Body of pancreas (tissue), 4 donors: ENCODE results near the gene LIN9. TPM values are rescaled to one million over a fixed set of nuclear protein-coding genes. Genes with fewer than 3 reads are reported as not detected.
"Not testable (repeated sequence)": the region's sequence is repeated elsewhere in the genome, so short reads cannot be mapped to it uniquely, and the experiment has no call there.

ENCODE experiments used
- ATAC-seq: fragments of 150-250 bp; one replicate; pipeline ENCODE4 v1.9.1; 2016
- DNase-seq, 4 donors: peaks; one replicate each; pipeline ENCODE4 v3.0.0-alpha.2; 2019
- H3K27ac ChIP-seq, 4 donors: fragments of 200-600 bp; sonication (generic); 1 replicate in 3 of 4; 2 replicates in 1 of 4; pipeline versions ENCODE4 v1.5.1 to v1.6.1; 2016 to 2019; ENCODE audit warnings: mild to moderate bottlenecking in 1 of 4, mixed read lengths in 1 of 4, moderate library complexity in 1 of 4
- H3K27me3 ChIP-seq, 2 donors: fragments of 200-600 bp; sonication (generic); one replicate each; pipeline ENCODE4 v1.6.0; 2016; ENCODE audit warnings: mild to moderate bottlenecking in 1 of 2
- H3K36me3 ChIP-seq, 2 donors: fragments of 200-600 bp; sonication (generic); replicated peaks in 1 of 2; 2 replicates each; pipeline ENCODE4 v1.5.1; 2016; ENCODE audit warnings: low read depth in 2 of 2; ENCODE audit not compliant: insufficient read depth in 1 of 2
- H3K4me1 ChIP-seq: fragments of 200-600 bp; sonication (generic); one replicate; pipeline ENCODE4 v1.6.0; 2016
- H3K4me3 ChIP-seq, 2 donors: fragments of 200-600 bp; sonication (generic); 1 replicate in 1 of 2; 2 replicates in 1 of 2; pipeline ENCODE4 v1.5.1; 2016 to 2019
- H3K9me3 ChIP-seq, 3 donors: fragments of 200-600 bp; sonication (generic); 1 replicate in 2 of 3; 2 replicates in 1 of 3; pipeline ENCODE4 v1.5.1; 2016
- POLR2A ChIP-seq, 3 donors: fragments of 450-650 bp; IDR thresholded peaks; one replicate each; pipeline ENCODE4 v1.6.1; 2016; ENCODE audit warnings: antibody characterized with exemption in 3 of 3, mild to moderate bottlenecking in 2 of 3
- WGBS, 2 donors: methylation state at CpG; one replicate each; pipeline ENCODE4 v1.1.5; 2017; 5-methylcytosine and 5-hydroxymethylcytosine counted together
- intact Hi-C: fragments of 100-400 bp; cut with DNase I; formaldehyde crosslinking; loops from one replicate; pipeline ENCODE4 v1.15.1; 2023
- total RNA-seq, 2 donors: library from RNA; depleted of rRNA; stranded (reverse); fragments of >200 nt; gene quantifications; one replicate each; pipeline ENCODE4 v1.1.0, GENCODE V29; 2016
- TF ChIP-seq, protein P1 (sequence below), 7 experiments: fragments of 450-650 bp in 4 of 7; fragments of 200-600 bp in 3 of 7; sonication (generic) in 3 of 7; IDR thresholded peaks; one replicate each; pipeline ENCODE4 v1.5.1; 2016 to 2019; ENCODE audit warnings: antibody characterized with exemption in 7 of 7

LIN9 gene
- total RNA-seq, 2 donors from 2014 or later: 0.52 to 2.3 TPM

DNA sequence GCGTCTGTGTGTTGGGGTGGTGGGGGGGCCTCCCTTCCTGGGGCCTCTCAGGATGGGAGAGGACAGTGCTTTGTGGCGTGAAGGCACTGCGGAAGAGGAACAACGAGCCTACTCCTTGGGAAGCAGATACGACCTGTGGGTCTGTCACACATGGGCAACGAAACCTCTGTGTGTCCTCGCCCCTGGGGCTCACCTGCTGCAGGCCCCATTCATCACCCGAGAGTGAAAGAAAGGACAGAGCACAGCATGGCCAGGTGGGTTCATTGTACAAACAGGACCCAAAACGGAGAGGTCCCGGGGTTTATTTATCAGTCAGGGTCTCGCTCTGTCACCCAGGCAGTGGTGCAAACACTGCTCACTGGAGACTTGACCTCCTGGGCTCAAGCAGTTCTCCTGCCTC, 40.1 kb upstream of the LIN9 start:
- H3K4me1 ChIP-seq: peaks cover 9% of the 10 kb centered on the region
- H3K9me3 ChIP-seq: no peaks in the 10 kb centered on the region
- H3K36me3 ChIP-seq: no peaks in the 10 kb centered on the region
- H3K27me3 ChIP-seq: no peaks in the 10 kb centered on the region
- no peak overlapping the region for H3K27ac ChIP-seq
- WGBS, 2 donors: 81 to 90% methylated on average over 11 of the region's 11 CpGs
- no peak overlapping the region for H3K4me3 ChIP-seq
- DNase-seq (no peak), ATAC-seq (no peak)
- TF ChIP-seq, protein P1, sequence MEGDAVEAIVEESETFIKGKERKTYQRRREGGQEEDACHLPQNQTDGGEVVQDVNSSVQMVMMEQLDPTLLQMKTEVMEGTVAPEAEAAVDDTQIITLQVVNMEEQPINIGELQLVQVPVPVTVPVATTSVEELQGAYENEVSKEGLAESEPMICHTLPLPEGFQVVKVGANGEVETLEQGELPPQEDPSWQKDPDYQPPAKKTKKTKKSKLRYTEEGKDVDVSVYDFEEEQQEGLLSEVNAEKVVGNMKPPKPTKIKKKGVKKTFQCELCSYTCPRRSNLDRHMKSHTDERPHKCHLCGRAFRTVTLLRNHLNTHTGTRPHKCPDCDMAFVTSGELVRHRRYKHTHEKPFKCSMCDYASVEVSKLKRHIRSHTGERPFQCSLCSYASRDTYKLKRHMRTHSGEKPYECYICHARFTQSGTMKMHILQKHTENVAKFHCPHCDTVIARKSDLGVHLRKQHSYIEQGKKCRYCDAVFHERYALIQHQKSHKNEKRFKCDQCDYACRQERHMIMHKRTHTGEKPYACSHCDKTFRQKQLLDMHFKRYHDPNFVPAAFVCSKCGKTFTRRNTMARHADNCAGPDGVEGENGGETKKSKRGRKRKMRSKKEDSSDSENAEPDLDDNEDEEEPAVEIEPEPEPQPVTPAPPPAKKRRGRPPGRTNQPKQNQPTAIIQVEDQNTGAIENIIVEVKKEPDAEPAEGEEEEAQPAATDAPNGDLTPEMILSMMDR (IDR thresholded peaks at IDR 0.05): no peak
- TF ChIP-seq POLR2A (IDR thresholded peaks at IDR 0.05): no peak
- intact Hi-C loops: no loop called here

DNA sequence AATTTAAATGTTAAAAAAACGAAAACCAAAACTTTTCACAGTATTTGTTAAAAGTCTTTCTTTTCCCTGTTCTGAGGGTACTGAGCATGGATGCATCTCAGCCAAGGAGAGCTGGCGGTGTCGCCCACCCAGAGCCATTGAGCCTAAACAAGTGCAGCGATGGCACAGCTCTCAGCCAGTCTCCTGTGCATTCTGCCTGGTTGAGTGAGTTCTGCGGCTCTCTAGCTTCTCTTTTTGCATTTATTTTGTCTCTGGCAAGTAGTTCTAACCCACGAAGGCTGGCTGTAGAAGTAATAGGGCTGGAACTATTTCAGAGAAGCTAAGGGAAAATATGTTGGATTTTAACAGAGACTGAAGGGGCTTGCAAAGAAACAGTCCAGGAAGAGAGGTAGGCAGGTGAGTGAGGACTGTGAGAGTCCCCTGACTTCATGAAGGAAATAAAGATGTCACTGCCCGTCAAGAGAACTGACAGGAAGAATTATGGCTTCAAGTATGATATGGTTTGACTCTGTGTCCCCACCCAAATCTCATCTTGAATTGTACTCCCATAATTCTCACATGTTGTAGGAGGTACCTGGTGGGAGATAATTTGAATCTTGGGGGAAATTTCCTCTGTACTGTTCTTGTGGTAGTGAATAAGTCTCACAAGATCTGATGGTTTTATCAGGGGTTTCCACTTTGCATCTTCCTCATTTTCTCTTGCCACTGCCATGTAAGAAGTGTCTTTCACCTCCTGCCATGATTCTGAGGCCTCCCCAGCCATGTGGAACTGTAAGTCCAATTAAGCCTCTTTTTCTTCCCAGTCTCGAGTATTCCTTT, 35.7 kb upstream of the LIN9 start:
- Histone ChIP-seq H3K36me3 (no peaks in the 10 kb centered on the region), H3K9me3 (no peaks in the 10 kb centered on the region), H3K27ac (no peak overlapping the region), H3K4me3 (no peak overlapping the region), H3K27me3 (no peaks in the 10 kb centered on the region), H3K4me1 (no peaks in the 10 kb centered on the region)
- TF ChIP-seq, protein P1 (IDR thresholded peaks at IDR 0.05): no peak
- TF ChIP-seq POLR2A (IDR thresholded peaks at IDR 0.05): no peak
- 67 to 68% methylated on average over 8 of the region's 8 CpGs for WGBS, 2 donors
- DNase-seq: no peak
- no peak for ATAC-seq
- intact Hi-C loops: no loop called here

DNA sequence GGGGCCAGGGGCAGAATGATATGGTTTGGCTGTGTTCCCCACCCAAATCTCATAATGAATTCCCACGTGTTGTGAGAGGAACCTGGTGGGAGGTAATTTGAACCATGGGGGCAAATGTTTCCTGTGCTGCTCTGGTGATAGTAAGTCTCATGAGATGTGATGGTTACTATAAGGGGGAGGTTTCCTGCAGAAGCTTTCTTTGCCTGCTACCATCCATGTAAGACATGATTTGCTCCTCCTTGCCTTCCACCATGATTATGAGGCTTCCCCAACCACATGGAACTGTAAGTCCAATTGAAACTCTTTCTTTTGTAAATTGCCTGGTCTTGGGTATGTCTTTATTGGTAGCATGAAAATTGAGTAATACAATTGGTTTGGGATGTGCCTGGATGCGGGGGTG, 33.7 kb upstream of the LIN9 start:
- Histone ChIP-seq H3K4me1 (no peaks in the 10 kb centered on the region), H3K9me3 (no peaks in the 10 kb centered on the region), H3K36me3 (no peaks in the 10 kb centered on the region), H3K27ac (no peak overlapping the region), H3K27me3 (no peaks in the 10 kb centered on the region), H3K4me3 (no peak overlapping the region)
- no peak for ATAC-seq
- no peak for TF ChIP-seq POLR2A (IDR thresholded peaks at IDR 0.05)
- TF ChIP-seq, protein P1 (IDR thresholded peaks at IDR 0.05): no peak
- whole genome bisulfite sequencing, 2 donors: 53 to 67% methylated on average over 2 of the region's 2 CpGs
- no peak for DNase-seq
- intact Hi-C loops: no loop called here

DNA sequence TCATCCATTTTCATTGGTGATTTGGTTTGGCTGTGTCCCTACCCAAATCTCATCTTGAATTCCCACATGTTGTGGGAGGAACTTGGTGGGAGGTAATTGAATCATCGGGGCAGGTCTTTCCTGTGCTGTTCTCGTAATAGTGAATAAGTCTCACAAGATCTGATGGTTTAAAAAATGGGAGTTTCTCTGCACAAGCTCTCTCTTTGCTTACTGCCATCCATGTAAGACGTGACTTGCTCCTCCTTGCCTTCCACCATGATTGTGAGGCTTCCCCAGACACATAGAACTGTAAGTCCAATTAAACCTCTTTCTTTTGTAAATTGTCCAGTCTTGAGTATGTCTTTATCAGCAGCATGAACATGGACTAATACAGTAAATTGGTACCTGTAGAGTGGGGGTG, 31.1 kb upstream of the LIN9 start:
- H3K36me3 ChIP-seq, H3K4me3 ChIP-seq, H3K4me1 ChIP-seq, ATAC-seq, intact Hi-C loops, DNase-seq, H3K27ac ChIP-seq, H3K9me3 ChIP-seq, H3K27me3 ChIP-seq: not testable (repeated sequence)
- WGBS, 2 donors: 87 to 92% methylated on average over 3 of the region's 3 CpGs

DNA sequence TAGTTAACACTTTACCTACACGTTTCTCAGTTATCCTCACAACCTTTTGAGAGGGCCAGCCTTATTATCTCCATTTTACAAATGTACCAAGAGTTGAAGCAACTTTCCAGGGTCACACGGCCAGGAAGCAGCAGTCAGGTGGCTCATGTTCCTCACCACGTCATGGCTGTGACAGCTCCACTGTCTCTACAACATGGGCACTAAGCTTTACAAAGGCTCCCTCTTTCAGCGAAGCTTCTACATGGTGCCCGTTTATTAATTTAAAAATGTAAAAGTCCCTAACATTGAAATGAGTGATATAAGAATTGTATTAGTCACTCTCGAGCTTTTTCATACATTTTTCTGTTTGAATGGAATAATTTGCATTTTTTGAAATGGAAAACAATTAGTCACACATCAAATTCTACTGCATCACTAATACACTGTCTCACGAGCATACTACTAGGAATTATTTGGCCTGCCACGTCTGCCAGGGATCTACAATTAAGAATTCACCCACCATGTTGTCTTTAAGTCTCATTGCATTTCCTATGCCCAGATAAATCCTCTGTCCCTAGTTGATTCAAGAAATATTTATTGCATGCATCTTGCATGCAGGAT, 28.4 kb upstream of the LIN9 start:
- ATAC-seq: no peak
- no peak for DNase-seq

More for the DNA sequence above, 28.4 kb upstream of the LIN9 start:
- H3K4me1 ChIP-seq: peaks cover 4% of the 10 kb centered on the region
- 54 to 57% methylated on average over 8 of the region's 8 CpGs for WGBS, 2 donors
- H3K27ac ChIP-seq: no peak overlapping the region
- intact Hi-C loops: no loop called here
- no peaks in the 10 kb centered on the region for H3K36me3 ChIP-seq
- no peaks in the 10 kb centered on the region for H3K9me3 ChIP-seq
- no peaks in the 10 kb centered on the region for H3K27me3 ChIP-seq
- TF ChIP-seq POLR2A (IDR thresholded peaks at IDR 0.05): no peak
- TF ChIP-seq, protein P1 (IDR thresholded peaks at IDR 0.05): no peak
- H3K4me3 ChIP-seq: no peak overlapping the region
